OCI-LY3 (cell line): ENCODE results near the gene HDAC4.

Source experiments
- CTCF ChIP-seq: fragments of 200-600, 300-600 bp; sonication (generic); IDR thresholded peaks from 2 replicates; pipeline ENCODE4 v1.5.1; 2014; ENCODE audit warnings: antibody characterized with exemption, low read length, low read depth
- EZH2phosphoT487 ChIP-seq: fragments of 200-600 bp; shearing (Covaris generic); IDR thresholded peaks from 2 replicates; pipeline ENCODE4 v1.6.1; 2018; ENCODE audit warnings: antibody characterized with exemption, mixed run types, low read depth

- TF ChIP-seq CTCF (no peak), EZH2phosphoT487 (no peak)
Observed at GRCh38 chr2:239365071-239365781, 35.6 kb downstream of the HDAC4 start.
